ENCODE results near the gene ZSWIM4.
A peak's percentile ranks its signal among the peaks of the same experiment; 100 is the strongest.

The ZSWIM4 gene

DNA sequence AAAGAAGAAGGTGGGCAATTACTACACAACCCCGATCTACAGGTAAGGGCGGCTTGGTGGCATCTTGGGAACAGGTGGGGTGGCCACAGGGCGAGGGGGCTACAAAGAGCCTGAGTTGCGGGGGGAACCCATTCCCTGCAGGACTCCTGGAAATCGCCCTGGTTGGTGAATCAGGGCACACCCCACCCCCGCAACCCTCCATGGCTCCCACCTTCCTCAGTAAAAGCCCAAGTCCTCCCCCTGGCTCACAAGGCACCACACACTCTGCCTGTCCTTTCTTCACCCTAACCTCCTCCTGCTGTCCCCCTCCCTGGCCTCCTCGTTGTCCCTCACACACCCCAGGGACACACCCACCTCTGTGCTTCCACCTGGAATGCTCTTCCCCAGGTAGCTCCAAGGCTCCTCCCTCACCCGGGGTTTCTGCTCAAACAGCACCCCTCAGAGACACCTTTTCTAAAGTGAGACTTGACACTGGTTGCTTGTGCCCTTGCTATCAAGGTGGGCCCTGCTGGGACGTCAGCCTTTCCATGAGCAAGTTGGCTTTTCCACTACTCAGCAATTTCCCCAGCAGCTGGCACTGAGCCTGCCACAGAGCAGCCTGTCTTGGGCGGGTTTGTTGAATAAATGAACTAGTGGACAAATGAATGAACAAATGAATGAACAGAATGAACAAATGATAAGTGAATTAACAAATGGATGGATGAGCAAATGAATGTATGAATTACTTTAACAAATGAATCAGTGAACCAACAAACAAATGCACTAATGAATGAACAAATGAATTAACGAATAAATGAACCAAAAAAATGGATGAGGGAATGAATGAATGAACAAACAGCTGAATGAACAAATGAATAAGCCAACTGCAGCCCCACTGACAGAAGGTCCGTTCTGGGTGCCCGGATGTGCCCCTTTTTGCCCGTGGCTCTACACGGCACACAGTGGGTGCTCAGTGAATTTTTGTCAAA lies 37.2 kb upstream of the ZSWIM4 start:
- no peak overlapping the region for H3K4me3 ChIP-seq (ENCODE audit: control insufficient read depth in 1 of 7, extremely low read depth in 1 of 7, insufficient read depth in 4 of 7, low read depth in 2 of 7, low read length in 6 of 7)
- CTCF ChIA-PET: interaction anchor here (1.4 kb wide), 1 partner anchor 9 kb away, joined by 3 read pairs; no protein-coding TSS in a partner anchor
- WGBS (ENCODE audit: insufficient coverage): 96% methylated on average over 15 of the region's 15 CpGs
- H3K27ac ChIP-seq (ENCODE audit: insufficient read depth in 1 of 2, low read depth in 1 of 2, low read length in 2 of 2, poor library complexity in 1 of 2, severe bottlenecking in 2 of 2): no peak overlapping the region
- no peak for DNase-seq
- no peaks in the 10 kb centered on the region for H3K27me3 ChIP-seq (replicated peaks in 2 of 5; ENCODE audit: control insufficient read depth in 4 of 5, insufficient read depth in 5 of 5, low read length in 4 of 5)
- POLR2A ChIA-PET: no interaction called here
- H3K4me1 ChIP-seq (ENCODE audit: control extremely low read depth in 1 of 4, control insufficient read depth in 4 of 4, insufficient read depth in 4 of 4, low read length in 3 of 4): no peaks in the 10 kb centered on the region
- H3K9me3 ChIP-seq (ENCODE audit: control extremely low read depth in 1 of 5, control insufficient read depth in 4 of 5, insufficient read depth in 2 of 5, low read depth in 1 of 5, low read length in 4 of 5): no peaks in the 10 kb centered on the region
- H3K36me3 ChIP-seq (ENCODE audit: control insufficient read depth in 4 of 4, insufficient read depth in 4 of 4, low read length in 3 of 4): peaks cover 12 to 79% (median 56%) of the 10 kb centered on the region in 4 experiments

DNA sequence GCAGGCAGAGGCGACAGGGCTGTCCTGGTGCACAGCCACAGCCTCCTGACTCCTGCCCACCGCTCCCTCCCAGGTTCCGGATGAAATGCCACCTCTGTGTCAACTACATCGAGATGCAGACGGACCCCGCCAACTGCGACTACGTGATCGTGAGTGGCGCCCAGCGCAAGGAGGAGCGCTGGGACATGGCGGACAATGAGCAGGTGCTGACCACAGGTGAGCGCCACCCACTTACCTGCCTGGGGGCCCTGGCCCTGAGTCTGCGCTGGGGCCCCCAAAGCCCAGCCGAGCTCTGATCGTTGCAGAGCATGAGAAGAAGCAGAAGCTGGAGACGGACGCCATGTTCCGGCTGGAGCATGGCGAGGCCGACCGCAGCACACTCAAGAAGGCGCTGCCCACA lies 36.4 kb upstream of the ZSWIM4 start:
- no peaks in the 10 kb centered on the region for H3K9me3 ChIP-seq (ENCODE audit: control extremely low read depth in 1 of 5, control insufficient read depth in 4 of 5, insufficient read depth in 2 of 5, low read depth in 1 of 5, low read length in 4 of 5)
- POLR2A ChIA-PET: no interaction called here
- CTCF ChIA-PET: interaction anchor here (1.4 kb wide), 1 partner anchor 10 kb away, joined by 3 read pairs; no protein-coding TSS in a partner anchor

DNA sequence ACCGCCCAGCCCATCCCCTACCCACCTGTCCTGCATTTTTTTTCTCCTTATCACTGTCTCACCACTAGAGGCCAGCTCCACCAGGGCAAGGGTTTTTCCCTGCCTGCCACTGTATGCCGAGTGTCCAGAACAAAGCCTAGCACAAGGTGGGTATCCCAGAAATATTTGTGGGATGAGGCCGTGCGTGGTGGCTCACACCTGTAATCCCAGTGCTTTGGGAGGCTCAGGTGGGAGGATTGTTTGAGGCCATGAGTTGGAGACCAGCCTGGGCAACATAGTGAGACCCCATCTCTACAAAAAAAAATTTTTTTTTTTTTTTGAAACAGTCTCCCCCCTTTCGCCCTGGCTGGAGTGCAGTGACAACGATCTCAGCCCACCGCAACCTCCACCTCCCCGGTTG lies 33.8 kb upstream of the ZSWIM4 start:
- POLR2A ChIA-PET: no interaction called here
- no peak overlapping the region for H3K4me3 ChIP-seq (ENCODE audit: control insufficient read depth in 1 of 7, extremely low read depth in 1 of 7, insufficient read depth in 4 of 7, low read depth in 2 of 7, low read length in 6 of 7)

More for the DNA sequence above, 36.4 kb upstream of the ZSWIM4 start:
- Histone ChIP-seq H3K36me3 (ENCODE audit: control insufficient read depth in 4 of 4, insufficient read depth in 4 of 4, low read length in 3 of 4) (peaks cover 12 to 76% (median 56%) of the 10 kb centered on the region in 4 experiments), H3K4me1 (ENCODE audit: control extremely low read depth in 1 of 4, control insufficient read depth in 4 of 4, insufficient read depth in 4 of 4, low read length in 3 of 4) (peaks cover 0 to 2% (median 1%) of the 10 kb centered on the region in 4 experiments), H3K4me3 (ENCODE audit: control insufficient read depth in 1 of 7, extremely low read depth in 1 of 7, insufficient read depth in 4 of 7, low read depth in 2 of 7, low read length in 6 of 7) (no peak overlapping the region), H3K27ac (ENCODE audit: insufficient read depth in 1 of 2, low read depth in 1 of 2, low read length in 2 of 2, poor library complexity in 1 of 2, severe bottlenecking in 2 of 2) (no peak overlapping the region), H3K27me3 (replicated peaks in 2 of 5; ENCODE audit: control insufficient read depth in 4 of 5, insufficient read depth in 5 of 5, low read length in 4 of 5) (no peaks in the 10 kb centered on the region)
- WGBS (ENCODE audit: insufficient coverage): 98% methylated on average over 24 of the region's 24 CpGs
- no peak for DNase-seq

DNA sequence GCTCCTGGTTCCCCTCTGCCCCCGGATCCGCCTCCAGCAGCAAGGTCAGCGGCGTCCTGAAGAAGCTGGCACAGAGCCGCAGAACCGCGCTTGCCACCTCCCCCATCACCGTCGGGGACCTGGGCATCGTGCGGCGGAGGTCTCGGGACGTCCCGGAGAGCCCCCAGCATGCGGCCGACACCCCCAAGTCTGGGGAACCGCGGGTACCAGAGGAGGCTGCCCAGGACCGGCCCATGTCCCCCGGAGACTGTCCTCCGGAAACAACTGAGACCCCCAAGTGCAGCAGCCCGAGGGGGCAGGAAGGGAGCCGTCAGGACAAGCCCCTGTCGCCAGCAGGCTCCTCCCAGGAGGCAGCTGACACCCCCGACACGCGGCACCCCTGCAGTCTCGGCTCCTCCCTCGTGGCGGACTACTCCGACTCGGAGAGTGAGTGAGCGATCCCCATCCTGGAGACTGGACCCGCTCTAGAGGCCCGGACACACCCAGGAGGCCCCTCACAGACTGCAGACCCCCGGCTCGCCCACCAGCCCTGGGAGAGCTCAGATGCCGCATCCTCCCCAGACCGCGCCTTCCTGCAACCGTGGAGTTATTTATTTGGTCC lies 32.5 kb upstream of the ZSWIM4 start:
- CTCF ChIA-PET: interaction anchor here (1.3 to 1.7 kb wide), 2 partner anchors 11 to 14 kb away, joined by 3 to 4 read pairs; no protein-coding TSS in a partner anchor
- POLR2A ChIA-PET: interaction anchor here (0.7 kb wide), 1 partner anchor 20 kb away, joined by 3 read pairs; no protein-coding TSS in a partner anchor
- Histone ChIP-seq H3K4me1 (ENCODE audit: control extremely low read depth in 1 of 4, control insufficient read depth in 4 of 4, insufficient read depth in 4 of 4, low read length in 3 of 4) (peaks cover 0 to 15% (median 13%) of the 10 kb centered on the region in 4 experiments), H3K27ac (ENCODE audit: insufficient read depth in 1 of 2, low read depth in 1 of 2, low read length in 2 of 2, poor library complexity in 1 of 2, severe bottlenecking in 2 of 2) (no peak overlapping the region), H3K36me3 (ENCODE audit: control insufficient read depth in 4 of 4, insufficient read depth in 4 of 4, low read length in 3 of 4) (peaks cover 6 to 52% (median 30%) of the 10 kb centered on the region in 4 experiments), H3K4me3 (ENCODE audit: control insufficient read depth in 1 of 7, extremely low read depth in 1 of 7, insufficient read depth in 4 of 7, low read depth in 2 of 7, low read length in 6 of 7) (no peak overlapping the region), H3K27me3 (replicated peaks in 2 of 5; ENCODE audit: control insufficient read depth in 4 of 5, insufficient read depth in 5 of 5, low read length in 4 of 5) (no peaks in the 10 kb centered on the region), H3K9me3 (ENCODE audit: control extremely low read depth in 1 of 5, control insufficient read depth in 4 of 5, insufficient read depth in 2 of 5, low read depth in 1 of 5, low read length in 4 of 5) (no peaks in the 10 kb centered on the region)
- DNase-seq: no peak
- WGBS (ENCODE audit: insufficient coverage): 94% methylated on average over 32 of the region's 42 CpGs

More for the DNA sequence above, 33.8 kb upstream of the ZSWIM4 start:
- CTCF ChIA-PET: interaction anchor here (1.7 kb wide), 1 partner anchor 10 kb away, joined by 4 read pairs; no protein-coding TSS in a partner anchor
- no peaks in the 10 kb centered on the region for H3K9me3 ChIP-seq (ENCODE audit: control extremely low read depth in 1 of 5, control insufficient read depth in 4 of 5, insufficient read depth in 2 of 5, low read depth in 1 of 5, low read length in 4 of 5)
- no peak for DNase-seq
- no peak overlapping the region for H3K27ac ChIP-seq (ENCODE audit: insufficient read depth in 1 of 2, low read depth in 1 of 2, low read length in 2 of 2, poor library complexity in 1 of 2, severe bottlenecking in 2 of 2)
- no peaks in the 10 kb centered on the region for H3K27me3 ChIP-seq (replicated peaks in 2 of 5; ENCODE audit: control insufficient read depth in 4 of 5, insufficient read depth in 5 of 5, low read length in 4 of 5)
- peaks cover 0 to 15% (median 13%) of the 10 kb centered on the region in 4 experiments for H3K4me1 ChIP-seq (ENCODE audit: control extremely low read depth in 1 of 4, control insufficient read depth in 4 of 4, insufficient read depth in 4 of 4, low read length in 3 of 4)
- H3K36me3 ChIP-seq (ENCODE audit: control insufficient read depth in 4 of 4, insufficient read depth in 4 of 4, low read length in 3 of 4): peaks cover 7 to 59% (median 36%) of the 10 kb centered on the region in 4 experiments
- 92% methylated on average over 6 of the region's 8 CpGs for WGBS (ENCODE audit: insufficient coverage)

DNA sequence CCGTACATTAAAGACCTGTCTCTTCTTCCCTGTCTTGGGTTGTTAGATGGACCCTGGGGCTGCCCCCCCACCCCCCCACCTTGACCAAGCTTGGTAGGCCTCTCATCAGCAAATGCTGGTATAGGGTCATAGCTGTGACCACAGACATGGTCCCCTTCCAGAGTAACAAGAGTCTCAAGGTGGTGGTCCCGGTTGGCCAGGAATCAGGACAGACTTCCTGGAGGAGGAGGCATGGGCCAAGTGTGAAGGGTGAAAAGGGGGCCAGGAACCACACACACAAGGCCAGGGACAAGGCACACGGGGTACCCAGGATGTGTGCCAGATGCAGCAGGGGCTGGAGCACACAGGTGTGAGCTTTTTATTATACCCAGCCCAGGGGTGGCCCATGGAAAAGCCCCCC lies 32.0 kb upstream of the ZSWIM4 start:
- Histone ChIP-seq H3K27me3 (replicated peaks in 2 of 5; ENCODE audit: control insufficient read depth in 4 of 5, insufficient read depth in 5 of 5, low read length in 4 of 5) (no peaks in the 10 kb centered on the region), H3K27ac (ENCODE audit: insufficient read depth in 1 of 2, low read depth in 1 of 2, low read length in 2 of 2, poor library complexity in 1 of 2, severe bottlenecking in 2 of 2) (peak overlapping the region in 1 of 2 experiments; percentile 61), H3K36me3 (ENCODE audit: control insufficient read depth in 4 of 4, insufficient read depth in 4 of 4, low read length in 3 of 4) (peaks cover 6 to 49% (median 28%) of the 10 kb centered on the region in 4 experiments), H3K4me3 (ENCODE audit: control insufficient read depth in 1 of 7, extremely low read depth in 1 of 7, insufficient read depth in 4 of 7, low read depth in 2 of 7, low read length in 6 of 7) (no peak overlapping the region), H3K9me3 (ENCODE audit: control extremely low read depth in 1 of 5, control insufficient read depth in 4 of 5, insufficient read depth in 2 of 5, low read depth in 1 of 5, low read length in 4 of 5) (no peaks in the 10 kb centered on the region), H3K4me1 (ENCODE audit: control extremely low read depth in 1 of 4, control insufficient read depth in 4 of 4, insufficient read depth in 4 of 4, low read length in 3 of 4) (peaks cover 0 to 15% (median 13%) of the 10 kb centered on the region in 4 experiments)
- CTCF ChIA-PET: interaction anchor here (1.3 kb wide), 1 partner anchor 15 kb away, joined by 3 read pairs; no protein-coding TSS in a partner anchor
- DNase-seq: no peak
- 93% methylated on average over 2 of the region's 3 CpGs for WGBS (ENCODE audit: insufficient coverage)
- POLR2A ChIA-PET: no interaction called here

DNA sequence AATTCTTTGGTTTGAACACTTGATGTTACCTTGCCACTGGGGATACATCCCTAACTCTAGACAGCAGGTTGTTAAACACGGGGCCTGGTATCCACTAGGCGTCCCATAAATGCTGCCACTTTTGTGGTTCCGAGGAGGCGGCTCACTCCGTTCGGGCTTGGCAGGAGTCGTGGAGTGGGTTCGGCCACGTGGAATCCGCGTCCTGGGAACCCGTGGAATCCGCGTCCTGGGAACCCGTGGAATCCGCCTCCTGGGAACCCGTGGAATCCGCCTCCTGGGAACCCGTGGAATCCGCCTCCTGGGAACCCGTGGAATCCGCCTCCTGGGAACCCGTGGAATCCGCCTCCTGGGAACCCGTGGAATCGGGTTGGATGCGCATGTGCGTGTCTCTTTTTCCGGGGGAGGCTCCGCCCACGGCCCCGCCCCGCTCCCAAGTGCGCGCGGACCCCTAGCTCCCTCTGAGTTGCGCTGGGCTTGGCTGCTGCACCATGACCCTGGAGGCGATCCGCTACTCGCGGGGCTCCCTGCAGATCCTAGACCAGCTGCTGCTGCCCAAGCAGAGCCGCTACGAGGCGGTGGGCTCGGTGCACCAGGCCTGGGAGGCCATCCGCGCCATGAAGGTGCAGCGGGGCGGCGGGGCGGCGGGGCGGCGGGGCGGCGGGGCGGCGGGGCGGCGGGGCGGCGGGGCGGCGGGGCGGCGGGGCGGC lies 31.0 kb upstream of the ZSWIM4 start, which contains the start of gene MRI1:
Gene MRI1 (plus strand): TSS at position 422 of the 707 bp plus-strand sequence. CDS start 67 bp downstream, at position 489.
- WGBS (ENCODE audit: insufficient coverage): under 1% methylated on average over 39 of the region's 67 CpGs
- H3K4me1 ChIP-seq (ENCODE audit: control extremely low read depth in 1 of 4, control insufficient read depth in 4 of 4, insufficient read depth in 4 of 4, low read length in 3 of 4): peaks cover 0 to 15% (median 13%) of the 10 kb centered on the region in 4 experiments
- H3K27ac ChIP-seq (ENCODE audit: insufficient read depth in 1 of 2, low read depth in 1 of 2, low read length in 2 of 2, poor library complexity in 1 of 2, severe bottlenecking in 2 of 2): peak within 1 kb of the TSS in 1 of 2 experiments; percentile 61
- CTCF ChIA-PET: interaction anchor here (0.9 to 1.3 kb wide), 2 partner anchors 16 to 20 kb away, joined by 3 read pairs; no protein-coding TSS in a partner anchor
- no peaks in the 10 kb centered on the region for H3K9me3 ChIP-seq (ENCODE audit: control extremely low read depth in 1 of 5, control insufficient read depth in 4 of 5, insufficient read depth in 2 of 5, low read depth in 1 of 5, low read length in 4 of 5)
- no peaks in the 10 kb centered on the region for H3K27me3 ChIP-seq (replicated peaks in 2 of 5; ENCODE audit: control insufficient read depth in 4 of 5, insufficient read depth in 5 of 5, low read length in 4 of 5)
- peak within 1 kb of the TSS; percentile 50 to 87 (median 74) for H3K4me3 ChIP-seq (ENCODE audit: control insufficient read depth in 1 of 7, extremely low read depth in 1 of 7, insufficient read depth in 4 of 7, low read depth in 2 of 7, low read length in 6 of 7)
- POLR2A ChIA-PET: interaction anchor here (0.5 to 1.4 kb wide), 2 partner anchors 17 to 59 kb away, joined by 3 to 6 read pairs; a partner anchor contains a TSS
- DNase-seq: peak; percentile 59 to 70 (median 69)
- peaks cover 0 to 48% (median 26%) of the 10 kb centered on the region in 4 experiments for H3K36me3 ChIP-seq (ENCODE audit: control insufficient read depth in 4 of 4, insufficient read depth in 4 of 4, low read length in 3 of 4)

Data from common myeloid progenitor, CD34-positive (primary cell).